KOPT-K1 (cell line): ENCODE measurements around the gene ZNF718.
"Not testable (repeated sequence)": the region's sequence is repeated elsewhere in the genome, so short reads cannot be mapped to it uniquely, and the experiment has no call there.

Source experiments
- H3K27ac ChIP-seq: fragments of 200-600 bp; sonication (generic); 2 replicates; pipeline ENCODE4 v1.5.1; 2016; ENCODE audit warnings: antibody characterized with exemption, mild to moderate bottlenecking, low read depth, low read length; ENCODE audit not compliant: poor library complexity, severe bottlenecking
- H3K36me3 ChIP-seq: fragments of 200-600 bp; sonication (generic); 2 replicates; pipeline ENCODE4 v1.5.1; 2017; ENCODE audit warnings: antibody characterized with exemption, mild to moderate bottlenecking, low read length, moderate library complexity; ENCODE audit not compliant: insufficient read depth
- H3K9me3 ChIP-seq: fragments of 200-600 bp; sonication (generic); 2 replicates; pipeline ENCODE4 v1.5.1; 2017; ENCODE audit warnings: antibody characterized with exemption, low read length, mild to moderate bottlenecking; ENCODE audit not compliant: insufficient read depth, poor library complexity, severe bottlenecking

ZNF718 gene

GRCh38 chr4:195159-195558 lies 70.9 kb downstream of the ZNF718 start:
- H3K36me3 ChIP-seq, H3K27ac ChIP-seq: not testable (repeated sequence)
- H3K9me3 ChIP-seq: peaks cover 94% of the 10 kb centered on the region

- no peak overlapping the region for H3K27ac ChIP-seq
- H3K9me3 ChIP-seq: peaks cover 95% of the 10 kb centered on the region
- peaks cover 44% of the 10 kb centered on the region for H3K36me3 ChIP-seq
Measured at GRCh38 chr4:200936-201335, 76.6 kb downstream of the ZNF718 start.

GRCh38 chr4:202822-203221 lies 78.5 kb downstream of the ZNF718 start:
- peaks cover 48% of the 10 kb centered on the region for H3K36me3 ChIP-seq
- H3K9me3 ChIP-seq: peaks cover 96% of the 10 kb centered on the region
- not testable (repeated sequence) for H3K27ac ChIP-seq

- Histone ChIP-seq H3K9me3 (peaks cover 94% of the 10 kb centered on the region), H3K36me3 (peaks cover 48% of the 10 kb centered on the region), H3K27ac (no peak overlapping the region)
Measured at GRCh38 chr4:205097-205756, 80.9 kb downstream of the ZNF718 start.

DNA sequence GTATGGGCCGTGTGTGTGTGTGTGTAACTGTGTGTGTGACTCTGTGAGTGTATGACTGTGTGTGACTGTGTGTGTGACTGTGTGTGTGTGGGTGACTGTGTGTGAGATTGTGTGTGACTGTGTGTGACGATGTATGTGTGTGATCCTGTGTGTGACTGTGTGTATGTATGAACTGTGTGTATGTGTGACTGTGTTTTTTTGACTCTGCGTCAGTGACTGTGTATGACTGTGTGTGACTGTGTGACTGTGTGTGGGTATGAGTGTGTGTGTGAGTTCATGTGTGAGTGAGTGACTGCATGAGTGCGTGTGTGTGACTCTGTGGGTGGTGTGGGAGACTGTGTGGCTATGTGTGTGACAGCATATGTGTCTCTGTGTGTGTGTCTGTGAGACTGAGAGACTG lies 81.8 kb downstream of the ZNF718 start:
- Histone ChIP-seq H3K27ac (no peak overlapping the region), H3K9me3 (peaks cover 98% of the 10 kb centered on the region), H3K36me3 (peaks cover 47% of the 10 kb centered on the region)

DNA sequence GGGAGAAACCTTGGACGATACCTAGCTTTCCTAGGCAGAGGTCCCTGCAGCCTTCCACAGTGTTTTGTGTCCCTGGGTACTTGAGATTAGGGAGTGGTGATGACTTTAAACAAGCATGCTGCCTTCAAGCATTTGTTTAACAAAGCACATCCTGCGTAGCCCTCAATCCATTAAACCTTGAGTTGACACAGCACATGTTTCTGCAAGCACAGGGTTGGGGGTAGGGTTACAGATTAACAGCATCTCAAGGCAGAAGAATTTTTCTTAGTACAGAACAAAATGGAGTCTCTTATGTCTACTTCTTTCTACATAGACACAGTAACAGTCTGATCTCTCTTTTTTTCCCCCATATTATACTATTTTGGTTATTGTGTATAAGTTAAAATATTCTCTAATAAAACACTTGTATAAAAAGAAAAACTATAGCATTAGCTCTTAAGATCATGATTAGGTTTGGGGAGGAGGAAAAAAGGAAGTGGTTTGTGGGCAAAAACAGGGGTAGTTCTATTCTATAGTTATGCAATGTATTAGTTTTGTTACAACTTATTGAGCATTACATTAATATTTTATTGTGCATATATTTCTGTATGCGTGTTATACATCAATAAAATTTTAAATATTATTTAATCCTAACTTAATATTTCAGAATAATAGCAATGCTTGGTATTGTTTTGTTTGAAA lies 84.3 kb downstream of the ZNF718 start:
- not testable (repeated sequence) for H3K27ac ChIP-seq
- Histone ChIP-seq H3K36me3 (peaks cover 43% of the 10 kb centered on the region), H3K9me3 (peaks cover 98% of the 10 kb centered on the region)

GRCh38 chr4:211033-211511 lies 86.8 kb downstream of the ZNF718 start:
- no peak overlapping the region for H3K27ac ChIP-seq
- H3K36me3 ChIP-seq: peaks cover 22% of the 10 kb centered on the region; the same call in 1 of the 2 replicates
- peaks cover 97% of the 10 kb centered on the region for H3K9me3 ChIP-seq

- peaks cover 20% of the 10 kb centered on the region; the same call in 1 of the 2 replicates for H3K36me3 ChIP-seq
Measured at GRCh38 chr4:212438-213188, 88.3 kb downstream of the ZNF718 start.

GRCh38 chr4:213189-213535 lies 88.9 kb downstream of the ZNF718 start:
- not testable (repeated sequence) for H3K27ac ChIP-seq
- peaks cover 90% of the 10 kb centered on the region for H3K9me3 ChIP-seq

More at GRCh38 chr4:212438-213188, 88.3 kb downstream of the ZNF718 start:
- H3K27ac ChIP-seq: no peak overlapping the region
- H3K9me3 ChIP-seq: peaks cover 95% of the 10 kb centered on the region

More at GRCh38 chr4:213189-213535, 88.9 kb downstream of the ZNF718 start:
- peaks cover 20% of the 10 kb centered on the region; the same call in 1 of the 2 replicates for H3K36me3 ChIP-seq
